PC-9 (cell line): Measurements from ENCODE around the gene CARS1. TPM values are rescaled to one million over a fixed set of nuclear protein-coding genes. Genes with fewer than 3 reads are reported as not detected.

Source experiments
- BruUV-seq: library from RNA; stranded (reverse); fragments of 400-500 nt; replicated peaks from 2 replicates; lab custom pipeline; 2021; lab: Mats Ljungman, UMichigan
- CTCF ChIA-PET: fragments of 300-600 bp; sonication (Branson Sonifier 250); formaldehyde crosslinking; loops from one replicate; lab custom pipeline; 2022; ENCODE audit warnings: antibody characterized with exemption; lab: Charles Lee
- POLR2A ChIA-PET: fragments of 300-600 bp; sonication (Branson Sonifier 250); formaldehyde crosslinking; loops from one replicate; lab custom pipeline; 2022; ENCODE audit warnings: antibody characterized with exemption; ENCODE audit not compliant: unreplicated experiment; lab: Charles Lee
- DNase-seq, 2 experiments: peaks; one replicate each; pipeline versions ENCODE4 v3.0.0 to v3.0.0-alpha.2; 2015 to 2022; ENCODE audit warnings: mixed read lengths in 1 of 2
- H2AFZ ChIP-seq: fragments of 200-600 bp; sonication (generic); 2 replicates; pipeline ENCODE4 v1.8.1; 2017; ENCODE audit warnings: antibody characterized with exemption
- H3F3A ChIP-seq: fragments of 200-600 bp; sonication (generic); 2 replicates; pipeline ENCODE4 v1.8.1; 2017; ENCODE audit warnings: antibody characterized with exemption, mild to moderate bottlenecking, low read depth; ENCODE audit not compliant: insufficient read depth
- H3K27ac ChIP-seq: fragments of 200-600 bp; sonication (generic); 2 replicates; pipeline ENCODE4 v1.6.1; 2016; ENCODE audit warnings: mixed run types
- H3K27me3 ChIP-seq: fragments of 200-600 bp; sonication (generic); 2 replicates; pipeline ENCODE4 v1.6.1; 2016; ENCODE audit warnings: low read depth, mixed run types; ENCODE audit not compliant: insufficient read depth
- H3K36me3 ChIP-seq: fragments of 200-600 bp; sonication (generic); 2 replicates; pipeline ENCODE4 v1.6.1; 2016; ENCODE audit warnings: low read depth, mixed run types
- H3K4me1 ChIP-seq: fragments of 200-600 bp; sonication (generic); replicated peaks from 2 replicates; pipeline ENCODE4 v1.6.1; 2016; ENCODE audit warnings: mixed run types; ENCODE audit not compliant: insufficient read depth
- H3K4me2 ChIP-seq: fragments of 200-600 bp; sonication (generic); 2 replicates; pipeline ENCODE4 v1.6.1; 2017; ENCODE audit warnings: mixed run types
- H3K4me3 ChIP-seq: fragments of 200-600 bp; sonication (generic); 2 replicates; pipeline ENCODE4 v1.6.1; 2016; ENCODE audit warnings: mixed run types
- H3K79me2 ChIP-seq: fragments of 200-600 bp; sonication (generic); 2 replicates; pipeline ENCODE4 v1.6.1; 2017; ENCODE audit warnings: low read depth, mixed run types
- H3K9me2 ChIP-seq: fragments of 200-600 bp; sonication (generic); 2 replicates; pipeline ENCODE4 v1.8.1; 2017; ENCODE audit warnings: mild to moderate bottlenecking; ENCODE audit not compliant: insufficient read depth
- H3K9me3 ChIP-seq: fragments of 200-600 bp; sonication (generic); 2 replicates; pipeline ENCODE4 v1.8.1; 2016; ENCODE audit warnings: low read depth; ENCODE audit not compliant: insufficient read depth
- H4K20me1 ChIP-seq: fragments of 200-600 bp; sonication (generic); 2 replicates; pipeline ENCODE4 v1.8.1; 2017; ENCODE audit not compliant: insufficient read depth
- EZH2 ChIP-seq: fragments of 200-600 bp; sonication (generic); IDR thresholded peaks from 2 replicates; pipeline ENCODE4 v1.8.0; 2017; ENCODE audit warnings: antibody characterized with exemption, low read depth
- intact Hi-C: fragments of 100-400 bp; cut with micrococcal nuclease; formaldehyde crosslinking; loops from one replicate; pipeline ENCODE4 v1.10.0; 2022; ENCODE audit not compliant: unreplicated experiment
- total RNA-seq: library from RNA; stranded (reverse); gene quantifications from 2 replicates; pipeline ENCODE4 v1.2.3, GENCODE V29; 2021
- TF ChIP-seq, protein P1 (sequence below): fragments of 200-600 bp; sonication (generic); conservative IDR thresholded peaks from 2 replicates; pipeline ENCODE4 v1.6.1; 2017; ENCODE audit warnings: mixed run types, antibody characterized with exemption, mild to moderate bottlenecking, moderate library complexity

Gene CARS1
- total RNA-seq, 1 experiment from 2014 or later, result 78.8 TPM

DNA sequence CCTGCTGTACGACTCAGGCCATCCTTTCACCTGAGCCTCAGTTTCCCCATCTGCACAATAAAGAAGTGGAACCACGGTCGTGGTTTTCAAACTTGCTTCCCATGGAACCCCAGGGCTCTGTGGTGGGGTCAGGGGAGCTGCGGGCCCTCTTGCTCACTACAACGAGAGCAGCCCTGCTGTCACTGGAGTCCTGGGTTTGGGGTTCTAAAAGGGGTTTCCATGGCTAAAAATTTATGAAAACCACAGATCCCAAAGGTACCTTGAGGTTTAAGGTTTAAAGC, 45.4 kb upstream of the CARS1 start:
- no peak for TF ChIP-seq EZH2
- TF ChIP-seq, protein P1, sequence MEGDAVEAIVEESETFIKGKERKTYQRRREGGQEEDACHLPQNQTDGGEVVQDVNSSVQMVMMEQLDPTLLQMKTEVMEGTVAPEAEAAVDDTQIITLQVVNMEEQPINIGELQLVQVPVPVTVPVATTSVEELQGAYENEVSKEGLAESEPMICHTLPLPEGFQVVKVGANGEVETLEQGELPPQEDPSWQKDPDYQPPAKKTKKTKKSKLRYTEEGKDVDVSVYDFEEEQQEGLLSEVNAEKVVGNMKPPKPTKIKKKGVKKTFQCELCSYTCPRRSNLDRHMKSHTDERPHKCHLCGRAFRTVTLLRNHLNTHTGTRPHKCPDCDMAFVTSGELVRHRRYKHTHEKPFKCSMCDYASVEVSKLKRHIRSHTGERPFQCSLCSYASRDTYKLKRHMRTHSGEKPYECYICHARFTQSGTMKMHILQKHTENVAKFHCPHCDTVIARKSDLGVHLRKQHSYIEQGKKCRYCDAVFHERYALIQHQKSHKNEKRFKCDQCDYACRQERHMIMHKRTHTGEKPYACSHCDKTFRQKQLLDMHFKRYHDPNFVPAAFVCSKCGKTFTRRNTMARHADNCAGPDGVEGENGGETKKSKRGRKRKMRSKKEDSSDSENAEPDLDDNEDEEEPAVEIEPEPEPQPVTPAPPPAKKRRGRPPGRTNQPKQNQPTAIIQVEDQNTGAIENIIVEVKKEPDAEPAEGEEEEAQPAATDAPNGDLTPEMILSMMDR, result no peak
- CTCF ChIA-PET, result no interaction called here
- POLR2A ChIA-PET, result no interaction called here
- no peaks in the 10 kb centered on the region for H3F3A ChIP-seq
- no peaks in the 10 kb centered on the region for H3K9me3 ChIP-seq
- H2AFZ ChIP-seq, result no peak overlapping the region
- no peaks in the 10 kb centered on the region for H3K79me2 ChIP-seq
- H3K4me2 ChIP-seq, result no peak overlapping the region
- no peaks in the 10 kb centered on the region for H4K20me1 ChIP-seq
- DNase-seq, result no peak
- H3K36me3 ChIP-seq, result no peaks in the 10 kb centered on the region
- no peaks in the 10 kb centered on the region for H3K9me2 ChIP-seq
- intact Hi-C loops, result no loop called here
- H3K4me3 ChIP-seq, result no peak overlapping the region
- H3K27ac ChIP-seq, result no peak overlapping the region
- H3K4me1 ChIP-seq, result no peaks in the 10 kb centered on the region
- no TSS peak for BruUV-seq
- no peaks in the 10 kb centered on the region for H3K27me3 ChIP-seq

- Histone ChIP-seq H3K4me2 (no peak overlapping the region), H3K9me3 (no peaks in the 10 kb centered on the region), H3K79me2 (no peaks in the 10 kb centered on the region), H3K27ac (no peak overlapping the region), H3K36me3 (no peaks in the 10 kb centered on the region), H3K27me3 (no peaks in the 10 kb centered on the region), H3K4me3 (no peak overlapping the region), H2AFZ (no peak overlapping the region), H3F3A (no peaks in the 10 kb centered on the region), H4K20me1 (no peaks in the 10 kb centered on the region), H3K9me2 (no peaks in the 10 kb centered on the region), H3K4me1 (no peaks in the 10 kb centered on the region)
- BruUV-seq, result no TSS peak
- CTCF ChIA-PET, result no interaction called here
- POLR2A ChIA-PET, result no interaction called here
- TF ChIP-seq EZH2, result no peak
- TF ChIP-seq, protein P1, result no peak
- no peak for DNase-seq
- intact Hi-C loops, result no loop called here
These were observed 44.9 kb upstream of the CARS1 start for GRCh38 chr11:3101921-3102640.

- H3K4me3 ChIP-seq, result no peak overlapping the region
- H3K36me3 ChIP-seq, result no peaks in the 10 kb centered on the region
- H2AFZ ChIP-seq, result no peak overlapping the region
- ChIA-PET POLR2A (no interaction called here), CTCF (no interaction called here)
- H3K27ac ChIP-seq, result no peak overlapping the region
- BruUV-seq, result no TSS peak
- no peaks in the 10 kb centered on the region for H3K27me3 ChIP-seq
- no peaks in the 10 kb centered on the region for H3K79me2 ChIP-seq
- H3K4me1 ChIP-seq, result peaks cover 18% of the 10 kb centered on the region
- no peaks in the 10 kb centered on the region for H3K9me3 ChIP-seq
- H3K9me2 ChIP-seq, result no peaks in the 10 kb centered on the region
- DNase-seq, result no peak
- H4K20me1 ChIP-seq, result no peaks in the 10 kb centered on the region
- no peak overlapping the region for H3K4me2 ChIP-seq
- no peak for TF ChIP-seq EZH2
- TF ChIP-seq, protein P1, result no peak
- H3F3A ChIP-seq, result peaks cover 7% of the 10 kb centered on the region; the same call in 1 of the 2 replicates
- intact Hi-C loops, result no loop called here
These were observed 42.0 kb upstream of the CARS1 start for GRCh38 chr11:3099178-3099577.
